ENCODE measurements around the gene GPR161. TPM values are rescaled to one million over a fixed set of nuclear protein-coding genes. Genes with fewer than 3 reads are reported as not detected.

The GPR161 gene
- total and polyA plus RNA-seq, 9 of the 15 experiments (the other 6 are each of a cell fraction or from before 2014, with no cell fraction given) = 0.15 to 2.4 (median 0.76) TPM

DNA sequence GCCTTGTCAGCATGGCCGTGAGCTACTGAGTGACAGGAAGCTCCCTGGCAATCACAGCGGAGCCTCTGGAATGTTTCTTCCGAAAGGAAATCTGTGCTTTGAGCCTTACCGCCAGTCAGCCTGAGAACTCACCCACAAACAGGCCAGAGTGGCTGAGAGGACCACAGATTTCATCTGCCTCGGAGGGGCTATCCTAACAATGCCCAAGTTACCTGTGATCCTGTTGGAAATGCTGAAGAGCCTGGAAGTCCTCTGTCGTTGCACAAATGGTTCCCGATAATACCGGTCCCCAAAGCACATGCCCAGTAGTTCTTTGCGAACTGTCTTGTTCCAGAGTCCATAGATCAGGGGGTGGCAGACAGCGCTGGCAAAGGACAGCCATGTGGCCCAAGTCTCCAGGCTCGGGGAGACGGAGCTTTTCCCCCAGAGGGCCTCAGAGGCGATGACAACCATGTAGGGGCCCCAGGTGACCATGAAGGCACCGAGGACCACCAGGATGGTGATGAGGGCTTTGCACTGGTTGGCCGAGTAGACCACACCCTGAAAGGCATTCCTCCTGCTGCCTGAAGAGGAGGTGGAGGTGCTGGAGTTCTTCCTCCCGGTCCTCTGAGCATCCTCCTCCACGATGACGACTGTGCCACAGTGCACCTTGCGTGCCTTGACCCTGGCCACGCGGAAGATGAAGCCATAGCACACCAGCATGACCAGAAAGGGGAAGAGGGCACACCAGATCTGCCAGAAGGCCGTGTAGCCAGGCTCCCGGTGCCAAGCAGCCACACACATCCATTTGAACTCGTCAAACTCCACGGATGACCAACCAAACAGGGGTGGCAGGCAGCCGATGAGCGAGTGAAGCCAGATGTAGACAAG lies 40.2 kb downstream of the GPR161 start (continued):
- TF ChIP-seq NEUROD1 (IDR thresholded peaks at IDR 0.05; ENCODE audit: borderline replicate concordance, low read depth, low read length, partially characterized antibody) (no peak), KLF16 (IDR thresholded peaks at IDR 0.05) (no peak), GATAD2A (IDR thresholded peaks at IDR 0.05) (no peak), ETV5 (CRISPR knock-in tag; IDR thresholded peaks at IDR 0.05; ENCODE audit: low read depth) (no peak), ZNF3 (CRISPR knock-in tag; IDR thresholded peaks at IDR 0.05) (no peak), ELF1 (tag; IDR thresholded peaks at IDR 0.05) (no peak)
- TF ChIP-seq, protein P1, sequence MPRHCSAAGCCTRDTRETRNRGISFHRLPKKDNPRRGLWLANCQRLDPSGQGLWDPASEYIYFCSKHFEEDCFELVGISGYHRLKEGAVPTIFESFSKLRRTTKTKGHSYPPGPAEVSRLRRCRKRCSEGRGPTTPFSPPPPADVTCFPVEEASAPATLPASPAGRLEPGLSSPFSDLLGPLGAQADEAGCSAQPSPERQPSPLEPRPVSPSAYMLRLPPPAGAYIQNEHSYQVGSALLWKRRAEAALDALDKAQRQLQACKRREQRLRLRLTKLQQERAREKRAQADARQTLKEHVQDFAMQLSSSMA (CRISPR knock-in tag; IDR thresholded peaks at IDR 0.05) = no peak
- TF ChIP-seq, protein P2, sequence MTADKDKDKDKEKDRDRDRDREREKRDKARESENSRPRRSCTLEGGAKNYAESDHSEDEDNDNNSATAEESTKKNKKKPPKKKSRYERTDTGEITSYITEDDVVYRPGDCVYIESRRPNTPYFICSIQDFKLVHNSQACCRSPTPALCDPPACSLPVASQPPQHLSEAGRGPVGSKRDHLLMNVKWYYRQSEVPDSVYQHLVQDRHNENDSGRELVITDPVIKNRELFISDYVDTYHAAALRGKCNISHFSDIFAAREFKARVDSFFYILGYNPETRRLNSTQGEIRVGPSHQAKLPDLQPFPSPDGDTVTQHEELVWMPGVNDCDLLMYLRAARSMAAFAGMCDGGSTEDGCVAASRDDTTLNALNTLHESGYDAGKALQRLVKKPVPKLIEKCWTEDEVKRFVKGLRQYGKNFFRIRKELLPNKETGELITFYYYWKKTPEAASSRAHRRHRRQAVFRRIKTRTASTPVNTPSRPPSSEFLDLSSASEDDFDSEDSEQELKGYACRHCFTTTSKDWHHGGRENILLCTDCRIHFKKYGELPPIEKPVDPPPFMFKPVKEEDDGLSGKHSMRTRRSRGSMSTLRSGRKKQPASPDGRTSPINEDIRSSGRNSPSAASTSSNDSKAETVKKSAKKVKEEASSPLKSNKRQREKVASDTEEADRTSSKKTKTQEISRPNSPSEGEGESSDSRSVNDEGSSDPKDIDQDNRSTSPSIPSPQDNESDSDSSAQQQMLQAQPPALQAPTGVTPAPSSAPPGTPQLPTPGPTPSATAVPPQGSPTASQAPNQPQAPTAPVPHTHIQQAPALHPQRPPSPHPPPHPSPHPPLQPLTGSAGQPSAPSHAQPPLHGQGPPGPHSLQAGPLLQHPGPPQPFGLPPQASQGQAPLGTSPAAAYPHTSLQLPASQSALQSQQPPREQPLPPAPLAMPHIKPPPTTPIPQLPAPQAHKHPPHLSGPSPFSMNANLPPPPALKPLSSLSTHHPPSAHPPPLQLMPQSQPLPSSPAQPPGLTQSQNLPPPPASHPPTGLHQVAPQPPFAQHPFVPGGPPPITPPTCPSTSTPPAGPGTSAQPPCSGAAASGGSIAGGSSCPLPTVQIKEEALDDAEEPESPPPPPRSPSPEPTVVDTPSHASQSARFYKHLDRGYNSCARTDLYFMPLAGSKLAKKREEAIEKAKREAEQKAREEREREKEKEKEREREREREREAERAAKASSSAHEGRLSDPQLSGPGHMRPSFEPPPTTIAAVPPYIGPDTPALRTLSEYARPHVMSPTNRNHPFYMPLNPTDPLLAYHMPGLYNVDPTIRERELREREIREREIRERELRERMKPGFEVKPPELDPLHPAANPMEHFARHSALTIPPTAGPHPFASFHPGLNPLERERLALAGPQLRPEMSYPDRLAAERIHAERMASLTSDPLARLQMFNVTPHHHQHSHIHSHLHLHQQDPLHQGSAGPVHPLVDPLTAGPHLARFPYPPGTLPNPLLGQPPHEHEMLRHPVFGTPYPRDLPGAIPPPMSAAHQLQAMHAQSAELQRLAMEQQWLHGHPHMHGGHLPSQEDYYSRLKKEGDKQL (CRISPR knock-in tag; IDR thresholded peaks at IDR 0.05; ENCODE audit: borderline replicate concordance) = no peak
- TF ChIP-seq, protein P3, sequence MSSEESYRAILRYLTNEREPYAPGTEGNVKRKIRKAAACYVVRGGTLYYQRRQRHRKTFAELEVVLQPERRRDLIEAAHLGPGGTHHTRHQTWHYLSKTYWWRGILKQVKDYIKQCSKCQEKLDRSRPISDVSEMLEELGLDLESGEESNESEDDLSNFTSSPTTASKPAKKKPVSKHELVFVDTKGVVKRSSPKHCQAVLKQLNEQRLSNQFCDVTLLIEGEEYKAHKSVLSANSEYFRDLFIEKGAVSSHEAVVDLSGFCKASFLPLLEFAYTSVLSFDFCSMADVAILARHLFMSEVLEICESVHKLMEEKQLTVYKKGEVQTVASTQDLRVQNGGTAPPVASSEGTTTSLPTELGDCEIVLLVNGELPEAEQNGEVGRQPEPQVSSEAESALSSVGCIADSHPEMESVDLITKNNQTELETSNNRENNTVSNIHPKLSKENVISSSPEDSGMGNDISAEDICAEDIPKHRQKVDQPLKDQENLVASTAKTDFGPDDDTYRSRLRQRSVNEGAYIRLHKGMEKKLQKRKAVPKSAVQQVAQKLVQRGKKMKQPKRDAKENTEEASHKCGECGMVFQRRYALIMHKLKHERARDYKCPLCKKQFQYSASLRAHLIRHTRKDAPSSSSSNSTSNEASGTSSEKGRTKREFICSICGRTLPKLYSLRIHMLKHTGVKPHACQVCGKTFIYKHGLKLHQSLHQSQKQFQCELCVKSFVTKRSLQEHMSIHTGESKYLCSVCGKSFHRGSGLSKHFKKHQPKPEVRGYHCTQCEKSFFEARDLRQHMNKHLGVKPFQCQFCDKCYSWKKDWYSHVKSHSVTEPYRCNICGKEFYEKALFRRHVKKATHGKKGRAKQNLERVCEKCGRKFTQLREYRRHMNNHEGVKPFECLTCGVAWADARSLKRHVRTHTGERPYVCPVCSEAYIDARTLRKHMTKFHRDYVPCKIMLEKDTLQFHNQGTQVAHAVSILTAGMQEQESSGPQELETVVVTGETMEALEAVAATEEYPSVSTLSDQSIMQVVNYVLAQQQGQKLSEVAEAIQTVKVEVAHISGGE (CRISPR knock-in tag; IDR thresholded peaks at IDR 0.05) = no peak

All from K562 (cell line).